Activated T-cell treated with anti-CD3 and anti-CD28 coated beads for 1 hour (primary cell): ENCODE measurements around the gene DYSF.
A peak's percentile ranks its signal among the peaks of the same experiment; 100 is the strongest.

Experiments used
- DNase-seq: peaks from one replicate; pipeline ENCODE4 v3.0.0-alpha.2; 2020; ENCODE audit warnings: low read depth

Gene DYSF

GRCh38 chr2:71502941-71503738, 49.8 kb downstream of the DYSF start:
- DNase-seq, result no peak

GRCh38 chr2:71503837-71504236, 50.5 kb downstream of the DYSF start:
- DNase-seq, result no peak

GRCh38 chr2:71504611-71505010, 51.2 kb downstream of the DYSF start:
- DNase-seq, result no peak

- no peak for DNase-seq
Measured at GRCh38 chr2:71505086-71505769, 51.9 kb downstream of the DYSF start.

- DNase-seq, result no peak
Measured at GRCh38 chr2:71505770-71506140, 52.4 kb downstream of the DYSF start.

GRCh38 chr2:71506222-71507153, 53.1 kb downstream of the DYSF start:
- no peak for DNase-seq

GRCh38 chr2:71507476-71507875, 54.1 kb downstream of the DYSF start:
- no peak for DNase-seq

GRCh38 chr2:71510196-71510807, 56.9 kb downstream of the DYSF start:
- peak; percentile 70 for DNase-seq

- DNase-seq, result no peak
Measured at GRCh38 chr2:71510938-71511337, 57.6 kb downstream of the DYSF start.

GRCh38 chr2:71511776-71512175, 58.4 kb downstream of the DYSF start:
- no peak for DNase-seq

- no peak for DNase-seq
Measured at GRCh38 chr2:71512386-71512785, 59.0 kb downstream of the DYSF start.

GRCh38 chr2:71513096-71513495, 59.7 kb downstream of the DYSF start:
- no peak for DNase-seq

GRCh38 chr2:71513721-71514120, 60.4 kb downstream of the DYSF start:
- DNase-seq, result no peak

GRCh38 chr2:71516253-71516888, 63.0 kb downstream of the DYSF start:
- no peak for DNase-seq

- no peak for DNase-seq
Measured at GRCh38 chr2:71517851-71518250, 64.5 kb downstream of the DYSF start.

GRCh38 chr2:71521436-71521950, 68.1 kb downstream of the DYSF start:
- no peak for DNase-seq

- no peak for DNase-seq
Measured at GRCh38 chr2:71524476-71524875, 71.1 kb downstream of the DYSF start.

- no peak for DNase-seq
Measured at GRCh38 chr2:71526141-71526540, 72.8 kb downstream of the DYSF start.

GRCh38 chr2:71526975-71527374, 73.6 kb downstream of the DYSF start:
- DNase-seq, result no peak

- DNase-seq, result no peak
Measured at GRCh38 chr2:71528131-71528591, 74.8 kb downstream of the DYSF start.

GRCh38 chr2:71528749-71529148, 75.4 kb downstream of the DYSF start:
- no peak for DNase-seq
